Measurements from ENCODE around the gene CLEC4G. TPM values are rescaled to one million over a fixed set of nuclear protein-coding genes. Genes with fewer than 3 reads are reported as not detected.

CLEC4G gene
- total RNA-seq, 1 donor from 2014 or later = not detected

- Mint-ChIP-seq H3K27me3 (peaks cover 10% of the 10 kb centered on the region), H3K4me3 (no peak overlapping the region), H3K27ac (no peak overlapping the region), H3K9me3 (peaks cover 10% of the 10 kb centered on the region), H3K36me3 (no peaks in the 10 kb centered on the region), H3K4me1 (ENCODE audit: unreplicated experiment) (no peaks in the 10 kb centered on the region)
- no peak for DNase-seq (ENCODE audit: extremely low spot score, unreplicated experiment)
- TF ChIP-seq CTCF (conservative IDR thresholded peaks at IDR 0.05) = no peak
These were observed 31.8 kb upstream of the CLEC4G start for GRCh38 chr19:7763696-7764095.

- peaks cover 15% of the 10 kb centered on the region for H3K9me3 Mint-ChIP-seq
- H3K27ac Mint-ChIP-seq = no peak within 1 kb of the TSS
- peaks cover 8% of the 10 kb centered on the region for H3K27me3 Mint-ChIP-seq
- no peak for DNase-seq (ENCODE audit: extremely low spot score, unreplicated experiment)
- H3K4me3 Mint-ChIP-seq = no peak within 1 kb of the TSS
- no peak for TF ChIP-seq CTCF (conservative IDR thresholded peaks at IDR 0.05)
- H3K4me1 Mint-ChIP-seq (ENCODE audit: unreplicated experiment) = no peaks in the 10 kb centered on the region
- H3K36me3 Mint-ChIP-seq = no peaks in the 10 kb centered on the region
These were observed 30.9 kb upstream of the CLEC4G start, which contains the start of gene CLEC4M for GRCh38 chr19:7762719-7763293. TSS of gene CLEC4M (plus strand) at chr19:7763243. CDS start at chr19:7763267, 24 bp downstream.

GRCh38 chr19:7759156-7759555 lies 27.2 kb upstream of the CLEC4G start:
- Mint-ChIP-seq H3K27me3 (peaks cover 3% of the 10 kb centered on the region), H3K9me3 (peaks cover 21% of the 10 kb centered on the region)

GRCh38 chr19:7757358-7757757 lies 25.4 kb upstream of the CLEC4G start:
- H3K27ac Mint-ChIP-seq = no peak overlapping the region
- no peak overlapping the region for H3K4me3 Mint-ChIP-seq
- no peak for DNase-seq (ENCODE audit: extremely low spot score, unreplicated experiment)
- H3K36me3 Mint-ChIP-seq = no peaks in the 10 kb centered on the region
- peaks cover 21% of the 10 kb centered on the region for H3K9me3 Mint-ChIP-seq
- no peaks in the 10 kb centered on the region for H3K4me1 Mint-ChIP-seq (ENCODE audit: unreplicated experiment)
- no peak for TF ChIP-seq CTCF (conservative IDR thresholded peaks at IDR 0.05)
- H3K27me3 Mint-ChIP-seq = no peaks in the 10 kb centered on the region

More at GRCh38 chr19:7759156-7759555, 27.2 kb upstream of the CLEC4G start:
- Mint-ChIP-seq H3K4me3 (no peak overlapping the region), H3K27ac (no peak overlapping the region), H3K4me1 (ENCODE audit: unreplicated experiment) (no peaks in the 10 kb centered on the region), H3K36me3 (no peaks in the 10 kb centered on the region)
- DNase-seq (ENCODE audit: extremely low spot score, unreplicated experiment) = no peak
- no peak for TF ChIP-seq CTCF (conservative IDR thresholded peaks at IDR 0.05)

GRCh38 chr19:7756258-7756657 lies 24.3 kb upstream of the CLEC4G start:
- H3K27me3 Mint-ChIP-seq = no peaks in the 10 kb centered on the region
- no peak for DNase-seq (ENCODE audit: extremely low spot score, unreplicated experiment)
- no peaks in the 10 kb centered on the region for H3K36me3 Mint-ChIP-seq
- no peaks in the 10 kb centered on the region for H3K4me1 Mint-ChIP-seq (ENCODE audit: unreplicated experiment)
- peaks cover 21% of the 10 kb centered on the region for H3K9me3 Mint-ChIP-seq
- no peak overlapping the region for H3K4me3 Mint-ChIP-seq
- no peak overlapping the region for H3K27ac Mint-ChIP-seq
- TF ChIP-seq CTCF (conservative IDR thresholded peaks at IDR 0.05) = no peak

Data from type B pancreatic cell (in vitro differentiated cells).